ENCODE data around the gene IL1R2.
A peak's percentile ranks its signal among the peaks of the same experiment; 100 is the strongest.

IL1R2 gene

GRCh38 chr2:102044235-102044896, 52.6 kb downstream of the IL1R2 start:
- no peak for DNase-seq

- no peak for DNase-seq
Observed at GRCh38 chr2:102044967-102045489, 53.3 kb downstream of the IL1R2 start.

GRCh38 chr2:102045697-102046096, 53.9 kb downstream of the IL1R2 start:
- DNase-seq, result no peak

GRCh38 chr2:102046135-102046986, 54.6 kb downstream of the IL1R2 start:
- peak; percentile 60 for DNase-seq

- DNase-seq, result peak; percentile 72
Observed at GRCh38 chr2:102048465-102048864, 56.7 kb downstream of the IL1R2 start.

- DNase-seq, result no peak
Observed at GRCh38 chr2:102049756-102050443, 58.1 kb downstream of the IL1R2 start.

- DNase-seq, result peak; percentile 89
Observed at GRCh38 chr2:102050854-102051391, 59.2 kb downstream of the IL1R2 start.

GRCh38 chr2:102051692-102052277, 60.0 kb downstream of the IL1R2 start:
- DNase-seq, result peak; percentile 66

GRCh38 chr2:102052365-102052764, 60.6 kb downstream of the IL1R2 start:
- no peak for DNase-seq

GRCh38 chr2:102053096-102053495, 61.3 kb downstream of the IL1R2 start:
- DNase-seq, result no peak

GRCh38 chr2:102055346-102055990, 63.7 kb downstream of the IL1R2 start:
- DNase-seq, result peak; percentile 42

- DNase-seq, result no peak
Observed at GRCh38 chr2:102056079-102056581, 64.4 kb downstream of the IL1R2 start.

GRCh38 chr2:102057502-102058292, 65.9 kb downstream of the IL1R2 start:
- no peak for DNase-seq

- DNase-seq, result no peak
Observed at GRCh38 chr2:102058293-102058833, 66.6 kb downstream of the IL1R2 start.

- no peak for DNase-seq
Observed at GRCh38 chr2:102059151-102059550, 67.4 kb downstream of the IL1R2 start.

- no peak for DNase-seq
Observed at GRCh38 chr2:102060047-102060446, 68.3 kb downstream of the IL1R2 start.

- DNase-seq, result no peak
Observed at GRCh38 chr2:102060792-102061191, 69.0 kb downstream of the IL1R2 start.

GRCh38 chr2:102061286-102061699, 69.5 kb downstream of the IL1R2 start:
- no peak for DNase-seq

GRCh38 chr2:102061962-102062795, 70.4 kb downstream of the IL1R2 start:
- peak; percentile 69 for DNase-seq

GRCh38 chr2:102062802-102063201, 71.0 kb downstream of the IL1R2 start:
- no peak for DNase-seq
